GM12864 (cell line): Measurements from ENCODE around the gene STX12.
"Not testable (repeated sequence)": the region's sequence is repeated elsewhere in the genome, so short reads cannot be mapped to it uniquely, and the experiment has no call there.

Experiments
- DNase-seq: peaks from one replicate; pipeline ENCODE4 v3.0.0-alpha.2; 2011; ENCODE audit warnings: low read depth
- H3K4me3 ChIP-seq: 2 replicates; pipeline ENCODE4 v1.5.1; 2011; ENCODE audit warnings: mild to moderate bottlenecking, low read depth, low read length, control low read depth
- TF ChIP-seq, protein P1 (sequence below): IDR thresholded peaks from 2 replicates; pipeline ENCODE4 v1.5.1; 2011; ENCODE audit warnings: low read depth, mild to moderate bottlenecking, moderate library complexity, low read length, control low read depth, inconsistent platforms; ENCODE audit errors: missing control alignments

STX12 gene

DNA sequence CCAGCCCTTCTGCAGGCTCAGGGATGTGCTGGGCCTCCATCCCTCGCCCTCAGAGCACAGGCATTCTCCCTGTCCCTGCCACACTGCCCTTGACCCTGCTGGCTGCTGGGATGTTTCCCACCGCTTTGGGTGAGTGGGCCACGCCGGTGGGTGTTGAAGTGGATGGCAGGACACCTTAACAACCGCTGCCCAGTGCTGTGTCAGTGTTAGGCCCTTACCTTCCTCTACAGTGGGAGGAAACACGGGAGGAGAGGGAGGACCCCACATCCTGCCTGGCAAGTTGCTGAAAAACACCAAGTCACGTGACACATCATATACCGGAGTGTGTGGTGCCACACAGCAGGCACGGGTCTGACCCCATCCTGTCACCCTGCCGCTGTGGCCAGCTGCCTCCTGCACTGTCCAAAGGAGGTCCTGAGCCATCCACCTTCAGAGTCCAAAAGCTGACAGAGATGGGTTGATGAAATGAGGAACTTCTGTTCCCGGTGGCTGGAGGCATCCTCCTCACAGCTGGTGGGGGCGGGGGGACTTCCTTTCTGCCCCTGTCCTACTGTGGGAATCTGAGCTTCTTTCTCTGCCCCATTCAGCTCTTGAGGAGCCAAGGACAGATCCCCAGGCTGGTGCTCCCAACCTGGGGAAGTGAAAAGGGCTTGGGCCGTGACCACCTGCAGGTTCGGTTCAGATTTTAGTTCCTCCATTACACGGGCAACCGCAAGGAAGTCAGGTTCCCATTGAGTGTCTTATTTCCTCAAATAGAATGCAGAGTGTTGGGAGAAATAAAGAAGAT, 96.1 kb downstream of the STX12 start:
- TF ChIP-seq, protein P1, sequence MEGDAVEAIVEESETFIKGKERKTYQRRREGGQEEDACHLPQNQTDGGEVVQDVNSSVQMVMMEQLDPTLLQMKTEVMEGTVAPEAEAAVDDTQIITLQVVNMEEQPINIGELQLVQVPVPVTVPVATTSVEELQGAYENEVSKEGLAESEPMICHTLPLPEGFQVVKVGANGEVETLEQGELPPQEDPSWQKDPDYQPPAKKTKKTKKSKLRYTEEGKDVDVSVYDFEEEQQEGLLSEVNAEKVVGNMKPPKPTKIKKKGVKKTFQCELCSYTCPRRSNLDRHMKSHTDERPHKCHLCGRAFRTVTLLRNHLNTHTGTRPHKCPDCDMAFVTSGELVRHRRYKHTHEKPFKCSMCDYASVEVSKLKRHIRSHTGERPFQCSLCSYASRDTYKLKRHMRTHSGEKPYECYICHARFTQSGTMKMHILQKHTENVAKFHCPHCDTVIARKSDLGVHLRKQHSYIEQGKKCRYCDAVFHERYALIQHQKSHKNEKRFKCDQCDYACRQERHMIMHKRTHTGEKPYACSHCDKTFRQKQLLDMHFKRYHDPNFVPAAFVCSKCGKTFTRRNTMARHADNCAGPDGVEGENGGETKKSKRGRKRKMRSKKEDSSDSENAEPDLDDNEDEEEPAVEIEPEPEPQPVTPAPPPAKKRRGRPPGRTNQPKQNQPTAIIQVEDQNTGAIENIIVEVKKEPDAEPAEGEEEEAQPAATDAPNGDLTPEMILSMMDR, result no peak
- peak overlapping the region; percentile 10 for H3K4me3 ChIP-seq
- no peak for DNase-seq

DNA sequence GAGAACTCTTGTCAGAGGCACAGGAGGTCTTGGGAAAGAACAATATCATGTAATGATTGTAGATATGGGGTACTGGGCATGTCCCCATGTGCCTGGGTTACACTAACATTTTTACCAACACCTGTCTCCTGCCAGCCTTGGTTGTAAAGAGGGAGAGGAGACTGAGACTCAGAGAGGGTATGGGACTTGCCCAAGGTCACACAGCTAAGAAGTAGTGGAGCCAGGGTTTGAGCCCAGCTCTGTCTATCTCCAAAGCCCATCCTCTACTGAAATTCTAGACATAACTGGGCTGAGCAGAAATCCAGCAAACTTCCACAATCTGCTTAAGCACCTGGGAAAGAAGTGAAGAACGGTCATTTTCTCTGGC, 96.7 kb downstream of the STX12 start:
- no peak overlapping the region; the same call in 1 of the 2 replicates for H3K4me3 ChIP-seq
- DNase-seq, result no peak
- TF ChIP-seq, protein P1, result no peak

DNA sequence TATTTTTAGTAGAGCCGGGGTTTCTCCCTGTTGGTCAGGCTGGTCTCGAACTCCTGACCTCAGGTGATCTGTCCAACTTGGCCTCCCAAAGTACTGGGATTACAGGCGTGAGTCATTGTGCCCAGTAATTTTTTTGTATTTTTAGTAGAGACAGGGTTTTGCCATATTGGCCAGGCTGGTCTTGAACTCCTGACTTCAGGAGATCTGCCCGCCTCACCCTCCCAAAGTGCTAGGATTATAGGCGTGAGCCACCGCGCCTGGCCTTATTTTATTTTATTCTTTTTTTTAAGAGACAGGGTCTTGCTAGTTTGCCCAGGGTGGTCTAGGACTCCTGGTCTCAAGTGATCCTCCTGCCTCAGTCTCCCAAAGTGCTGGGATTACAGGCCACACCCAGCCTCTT, 98.1 kb downstream of the STX12 start:
- H3K4me3 ChIP-seq, DNase-seq: not testable (repeated sequence)

DNA sequence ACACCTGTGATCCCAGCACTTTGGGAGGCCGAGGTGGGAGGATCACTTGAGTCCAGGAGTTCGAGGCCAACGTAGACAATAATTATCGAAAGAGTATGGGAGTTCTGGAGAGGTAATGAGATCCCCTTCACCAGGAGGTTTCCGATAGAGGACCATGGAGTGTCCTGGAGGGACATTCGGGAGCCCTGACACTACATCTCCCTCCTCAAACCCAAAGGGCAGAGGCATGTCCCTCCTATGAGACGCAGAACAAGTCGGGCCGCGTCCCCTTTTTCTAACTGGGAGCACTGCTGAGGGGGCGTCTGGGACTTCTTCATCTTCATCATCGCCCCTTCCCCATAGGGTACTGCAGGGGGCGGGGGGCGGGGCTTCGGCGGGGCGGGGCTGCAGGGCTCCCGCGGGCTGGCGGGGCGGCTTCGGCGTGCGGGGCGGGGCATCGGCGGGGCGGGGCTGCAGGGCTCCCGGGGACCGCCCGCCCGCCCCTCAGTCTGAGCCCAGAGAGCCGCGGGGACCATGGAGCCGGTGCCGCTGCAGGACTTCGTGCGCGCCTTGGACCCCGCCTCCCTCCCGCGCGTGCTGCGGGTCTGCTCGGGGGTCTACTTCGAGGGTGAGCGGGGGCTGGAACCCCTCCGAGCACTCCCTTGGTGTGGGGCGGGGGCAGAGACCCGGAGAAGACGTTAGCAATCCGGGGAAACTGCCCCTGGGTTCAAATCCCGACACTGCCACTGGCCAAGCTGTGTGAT, 99.2 kb downstream of the STX12 start, which contains the start of gene THEMIS2:
Gene THEMIS2 (plus strand): TSS at position 486 of the 743 bp plus-strand sequence. CDS start 28 bp downstream, at position 514.
- H3K4me3 ChIP-seq, result peak within 1 kb of the TSS; percentile 72
- TF ChIP-seq, protein P1, result no peak
- no peak for DNase-seq

DNA sequence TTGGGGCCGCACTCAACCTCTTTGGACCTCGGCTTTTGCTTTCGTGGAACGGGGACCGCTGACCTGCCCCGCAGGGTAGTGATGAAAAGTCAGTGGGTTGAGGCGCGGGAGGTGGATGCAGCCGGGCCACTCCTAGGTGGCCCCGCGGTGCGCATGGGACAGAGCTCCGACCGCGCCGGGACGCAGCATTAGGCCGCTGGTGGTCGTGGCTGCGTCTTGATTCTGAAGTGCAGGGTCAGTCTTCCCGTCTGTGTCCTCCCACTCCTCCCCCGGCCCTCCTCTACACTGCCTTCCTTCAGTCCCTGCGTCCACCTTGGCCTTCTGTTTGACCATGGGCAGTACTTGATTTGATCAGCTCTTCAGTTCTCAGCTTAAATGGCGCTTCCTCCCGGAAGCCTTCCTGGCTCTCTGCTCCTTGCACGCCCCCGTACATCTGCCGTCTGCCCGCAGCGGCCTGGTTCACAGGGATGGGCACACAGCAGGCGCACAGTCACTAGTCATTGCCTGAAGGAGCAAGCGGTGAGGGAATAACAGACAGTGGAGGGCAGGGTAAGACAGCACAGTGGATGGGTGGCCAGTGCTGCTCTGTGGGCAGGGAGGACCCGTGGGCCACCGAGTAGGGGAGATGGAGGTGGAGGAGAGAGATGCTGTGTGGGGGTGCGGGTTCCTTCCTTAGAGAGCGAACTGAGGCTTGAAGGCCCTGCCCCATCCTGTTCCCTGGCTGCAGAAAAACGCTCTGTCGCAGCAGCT, 100.0 kb downstream of the STX12 start:
- DNase-seq, result no peak
- TF ChIP-seq, protein P1, result no peak
- H3K4me3 ChIP-seq, result peak overlapping the region; percentile 72

DNA sequence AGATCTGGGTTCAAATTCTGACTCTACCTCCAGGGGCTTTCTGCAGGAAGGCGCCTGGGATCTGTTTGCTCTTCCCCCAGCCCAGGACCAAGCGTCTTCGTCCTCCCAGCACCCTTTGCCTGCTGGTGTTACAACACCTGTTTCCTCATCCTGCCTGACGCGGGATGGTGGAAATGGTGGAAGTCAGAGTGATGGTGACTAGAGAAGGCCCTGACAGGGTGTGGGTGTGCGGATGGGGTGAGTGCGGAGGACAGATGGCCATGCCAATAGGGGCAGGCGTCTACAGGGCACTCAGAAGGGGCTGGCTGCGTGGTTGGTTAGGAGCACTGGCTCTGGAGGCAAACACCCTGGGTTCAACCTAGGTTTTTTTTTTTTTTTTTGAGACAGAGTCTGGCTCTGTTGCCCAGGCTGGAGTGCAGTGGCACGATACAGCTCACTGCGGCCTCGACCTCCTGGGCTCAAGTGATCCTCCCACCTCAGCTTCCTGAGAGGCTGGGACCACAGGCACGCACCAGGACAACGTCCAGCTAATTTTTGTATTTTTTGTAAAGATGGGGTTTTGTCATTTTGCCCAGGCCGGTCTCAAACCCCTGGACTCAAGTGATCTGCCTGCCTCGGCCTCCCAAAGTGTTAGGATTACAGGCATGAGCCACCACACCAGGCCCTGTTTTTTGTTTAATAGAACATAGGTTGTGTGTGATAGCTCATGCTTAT, 100.8 kb downstream of the STX12 start:
- DNase-seq, result no peak
- H3K4me3 ChIP-seq, result peak overlapping the region; percentile 72
- TF ChIP-seq, protein P1, result no peak
